GM13976 (cell line): ENCODE results near the gene SLC25A21.
"Not testable (repeated sequence)": the region's sequence is repeated elsewhere in the genome, so short reads cannot be mapped to it uniquely, and the experiment has no call there.

Source experiments
- DNase-seq: peaks from one replicate; pipeline ENCODE4 v3.0.0; 2012; ENCODE audit warnings: low spot score
- in situ Hi-C: fragments of 300-500 bp; cut with MboI; formaldehyde crosslinking; loops from one replicate; pipeline ENCODE4 v1.12.0; 2022; ENCODE audit warnings: low sequenced_read_pairs, mixed read lengths, inconsistent platforms; ENCODE audit not compliant: unreplicated experiment
- TF ChIP-seq, protein P1 (sequence below): IDR thresholded peaks from 2 replicates; pipeline ENCODE4 v1.5.1; 2012; ENCODE audit warnings: borderline replicate concordance, mild to moderate bottlenecking; ENCODE audit not compliant: insufficient read depth; ENCODE audit errors: extremely low read depth, missing control alignments, control extremely low read depth

Gene SLC25A21

DNA sequence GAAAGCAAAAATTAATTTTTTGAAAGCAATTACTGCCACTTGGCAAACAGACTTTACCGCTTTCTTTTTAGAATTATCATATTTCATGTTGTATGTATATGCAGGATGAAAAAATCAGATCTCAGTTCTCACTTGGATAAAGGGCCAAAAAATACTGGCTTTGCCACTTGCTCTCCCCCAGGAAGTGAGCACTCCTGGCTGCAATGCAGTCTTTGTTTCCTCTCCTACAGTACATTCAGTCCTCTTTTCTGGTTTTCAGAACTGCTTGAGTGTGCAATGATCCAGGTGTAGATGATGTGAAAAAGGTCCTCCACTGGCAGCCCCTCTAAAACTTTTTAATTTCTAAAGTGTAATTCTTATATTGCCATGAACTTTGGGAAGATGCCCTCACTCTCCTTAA, 183.4 kb downstream of the SLC25A21 start:
- no peak for DNase-seq
- in situ Hi-C loops, result no loop called here
- TF ChIP-seq, protein P1, sequence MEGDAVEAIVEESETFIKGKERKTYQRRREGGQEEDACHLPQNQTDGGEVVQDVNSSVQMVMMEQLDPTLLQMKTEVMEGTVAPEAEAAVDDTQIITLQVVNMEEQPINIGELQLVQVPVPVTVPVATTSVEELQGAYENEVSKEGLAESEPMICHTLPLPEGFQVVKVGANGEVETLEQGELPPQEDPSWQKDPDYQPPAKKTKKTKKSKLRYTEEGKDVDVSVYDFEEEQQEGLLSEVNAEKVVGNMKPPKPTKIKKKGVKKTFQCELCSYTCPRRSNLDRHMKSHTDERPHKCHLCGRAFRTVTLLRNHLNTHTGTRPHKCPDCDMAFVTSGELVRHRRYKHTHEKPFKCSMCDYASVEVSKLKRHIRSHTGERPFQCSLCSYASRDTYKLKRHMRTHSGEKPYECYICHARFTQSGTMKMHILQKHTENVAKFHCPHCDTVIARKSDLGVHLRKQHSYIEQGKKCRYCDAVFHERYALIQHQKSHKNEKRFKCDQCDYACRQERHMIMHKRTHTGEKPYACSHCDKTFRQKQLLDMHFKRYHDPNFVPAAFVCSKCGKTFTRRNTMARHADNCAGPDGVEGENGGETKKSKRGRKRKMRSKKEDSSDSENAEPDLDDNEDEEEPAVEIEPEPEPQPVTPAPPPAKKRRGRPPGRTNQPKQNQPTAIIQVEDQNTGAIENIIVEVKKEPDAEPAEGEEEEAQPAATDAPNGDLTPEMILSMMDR, result no peak

DNA sequence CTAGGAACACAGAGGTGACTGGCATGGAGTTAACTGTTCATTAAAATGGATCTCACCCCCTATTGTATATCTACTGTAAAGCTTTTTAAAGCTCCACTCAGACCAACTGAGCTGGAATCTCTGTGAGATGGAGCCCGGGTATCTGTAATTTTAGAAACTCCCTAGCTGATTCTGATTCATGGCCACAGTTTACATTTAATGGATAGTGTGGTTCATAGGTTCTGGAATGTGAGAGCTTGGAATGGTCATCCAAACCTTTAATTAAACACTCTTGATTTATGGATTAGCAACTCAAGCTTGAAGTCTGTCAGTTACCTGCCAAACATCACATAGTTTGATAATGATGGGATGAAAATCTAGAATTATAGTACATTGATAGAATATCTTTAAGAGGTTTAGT, 183.8 kb downstream of the SLC25A21 start:
- in situ Hi-C loops, result no loop called here
- DNase-seq, result no peak
- TF ChIP-seq, protein P1, result no peak

DNA sequence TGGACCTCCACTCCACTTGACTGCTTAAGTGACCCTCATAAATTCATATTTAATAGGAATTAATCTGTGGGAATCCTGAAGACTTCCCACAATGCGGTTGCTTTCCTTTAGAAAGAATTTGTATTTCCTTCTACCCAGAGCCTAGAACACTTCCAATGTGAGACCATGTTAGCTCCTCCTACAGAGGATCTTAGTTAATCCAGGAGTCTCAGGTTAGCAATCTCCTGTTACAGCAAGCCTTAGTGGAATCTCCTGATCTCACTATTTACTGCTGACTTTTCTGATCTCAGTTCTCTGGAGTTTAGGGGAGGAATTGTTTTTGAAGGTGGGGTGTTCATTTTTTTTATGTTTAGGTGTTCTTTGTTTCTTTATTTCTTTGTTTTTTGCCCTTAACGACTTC, 186.0 kb downstream of the SLC25A21 start:
- in situ Hi-C loops, result no loop called here
- DNase-seq, result no peak
- TF ChIP-seq, protein P1, result no peak

DNA sequence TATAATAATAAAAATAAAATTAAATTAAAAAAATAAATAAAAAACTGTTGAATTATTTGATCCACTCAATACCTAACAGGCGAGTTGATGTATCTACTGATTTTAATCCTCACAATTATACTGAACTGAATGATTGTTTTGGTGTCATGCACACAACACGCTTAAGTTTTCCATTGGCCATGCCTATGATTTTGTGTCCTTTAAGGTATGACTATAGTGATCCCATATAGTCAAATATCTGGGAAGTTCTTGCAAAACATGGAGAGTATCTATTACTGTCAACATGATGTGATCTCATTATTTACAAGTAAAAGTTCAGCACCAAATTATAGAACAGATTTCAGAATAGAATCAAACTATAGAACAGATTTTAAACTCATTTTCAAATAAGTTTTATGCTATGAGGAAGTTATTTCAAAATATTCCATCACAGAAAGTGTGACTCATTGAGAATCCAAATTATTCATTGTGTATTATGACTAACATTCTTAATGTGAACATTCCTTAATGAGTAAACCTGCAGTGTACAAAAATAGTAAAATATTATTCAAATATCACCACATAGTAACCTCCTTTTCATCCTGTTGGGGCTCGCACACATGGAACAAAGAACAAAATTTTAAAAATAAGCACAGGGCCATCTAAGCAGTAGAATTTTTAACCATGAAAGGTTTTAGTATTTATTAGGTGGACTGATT, 190.4 kb downstream of the SLC25A21 start:
- DNase-seq, result no peak
- in situ Hi-C loops, result no loop called here
- TF ChIP-seq, protein P1, result no peak

DNA sequence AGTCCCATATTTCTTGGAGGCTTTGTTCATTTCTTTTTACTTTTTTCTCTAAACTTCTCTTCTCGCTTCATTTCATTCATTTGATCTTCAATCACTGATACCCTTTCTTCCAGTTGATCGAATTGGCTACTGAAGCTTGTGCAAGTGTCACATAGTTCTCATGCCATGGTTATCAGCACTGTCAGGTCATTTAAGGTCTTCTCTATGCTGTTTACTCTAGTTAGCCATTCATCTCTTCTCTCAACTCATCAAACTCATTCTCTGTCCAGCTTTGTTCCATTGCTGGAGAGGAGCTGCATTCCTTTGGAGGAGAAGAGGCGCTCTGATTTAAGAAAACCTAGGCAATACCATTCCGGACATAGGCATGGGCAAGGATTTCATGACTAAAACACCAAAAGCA, 192.0 kb downstream of the SLC25A21 start:
- in situ Hi-C loops, DNase-seq: not testable (repeated sequence)

DNA sequence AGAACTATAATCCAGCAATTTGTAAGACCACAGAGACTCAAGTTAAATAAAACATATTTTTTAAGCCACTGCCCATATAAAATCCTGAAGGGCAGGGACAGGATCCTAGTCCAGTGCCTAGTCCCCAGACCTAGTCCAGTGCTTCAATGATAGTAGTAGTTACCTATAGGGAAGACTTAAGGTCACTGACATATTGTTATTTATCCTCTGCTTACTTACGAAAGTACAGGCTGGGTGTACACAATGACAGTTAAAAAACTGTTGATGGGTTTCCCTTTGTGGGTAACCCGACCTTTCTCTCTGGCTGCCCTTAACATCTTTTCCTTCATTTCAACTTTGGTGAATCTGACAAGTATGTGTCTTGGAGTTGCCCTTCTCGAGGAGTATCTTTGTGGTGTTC, 192.5 kb downstream of the SLC25A21 start:
- DNase-seq, result no peak
- TF ChIP-seq, protein P1, result no peak
- in situ Hi-C loops, result no loop called here

DNA sequence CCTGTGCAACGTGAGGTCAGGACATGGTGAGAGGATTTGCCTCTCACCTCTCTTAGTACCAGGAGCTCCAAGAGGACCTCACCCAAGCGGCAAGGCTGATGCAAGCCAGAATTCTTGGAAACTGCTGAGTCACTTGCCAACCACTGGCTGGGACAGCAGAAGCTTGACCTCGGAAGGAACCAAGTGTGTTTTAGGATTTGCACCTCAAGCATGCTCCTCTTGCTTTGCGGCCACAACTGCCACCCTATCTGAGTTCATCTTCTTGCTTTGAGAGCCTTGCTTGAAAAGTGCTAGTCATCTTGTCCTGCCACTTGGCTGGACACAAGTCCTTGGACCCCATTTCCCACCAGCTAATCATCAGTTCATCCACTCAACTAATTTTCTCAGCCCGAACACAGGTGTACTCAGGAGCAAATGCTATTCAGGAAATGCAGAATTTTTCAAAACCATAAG, 195.8 kb downstream of the SLC25A21 start:
- TF ChIP-seq, protein P1, result no peak
- in situ Hi-C loops, result no loop called here
- DNase-seq, result no peak
